ENCODE measurements around the gene SLC12A7.
A peak's percentile ranks its signal among the peaks of the same experiment; 100 is the strongest.
"Not testable (repeated sequence)": the region's sequence is repeated elsewhere in the genome, so short reads cannot be mapped to it uniquely, and the experiment has no call there.

Gene SLC12A7

GRCh38 chr5:1111727-1112289 is at the start of gene SLC12A7:
Gene SLC12A7 (minus strand): TSS chr5:1112063. CDS start chr5:1111991, 72 bp downstream.
- no peak for DNase-seq

DNA sequence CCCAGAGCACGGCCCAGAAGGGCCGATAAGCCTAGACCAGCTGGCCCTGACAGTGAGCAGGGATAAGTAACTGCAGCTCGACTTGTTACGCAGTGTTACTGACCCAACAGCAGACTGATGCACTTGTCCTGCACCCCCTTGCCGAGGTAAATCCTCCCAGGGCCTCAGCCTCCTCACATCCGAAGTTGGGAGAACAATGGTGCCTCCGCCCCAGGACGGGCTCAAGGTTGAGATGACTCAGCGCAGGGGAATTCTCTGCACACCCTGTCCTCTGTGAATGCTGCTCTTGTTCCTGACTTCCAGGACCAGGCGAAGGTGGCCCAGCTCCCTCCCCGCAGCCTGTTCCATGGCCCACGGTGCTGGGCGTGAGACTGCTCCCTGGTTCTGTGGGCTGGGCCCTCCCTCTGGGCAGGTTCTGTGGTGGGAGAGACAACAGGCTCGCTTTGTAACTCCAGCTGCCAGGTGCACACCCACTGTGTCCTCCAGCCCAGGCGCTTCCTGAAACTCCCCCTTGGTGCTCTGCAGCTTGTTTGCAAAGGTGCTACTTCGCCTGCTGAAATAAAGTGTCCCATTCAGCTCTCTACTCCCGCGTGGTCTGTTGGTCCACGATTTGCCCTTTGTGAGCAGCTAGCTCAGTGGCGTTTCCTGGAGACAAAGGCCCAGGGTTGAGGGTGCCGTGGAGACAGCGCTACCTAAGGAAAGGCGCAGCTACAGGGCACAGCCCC is 49.4 kb upstream of the SLC12A7 start:
- DNase-seq, result peak; percentile 51 to 63

- DNase-seq, result no peak
Observed at GRCh38 chr5:1159774-1160406, 48.0 kb upstream of the SLC12A7 start.

GRCh38 chr5:1159341-1159675 is 47.4 kb upstream of the SLC12A7 start:
- no peak for DNase-seq

DNA sequence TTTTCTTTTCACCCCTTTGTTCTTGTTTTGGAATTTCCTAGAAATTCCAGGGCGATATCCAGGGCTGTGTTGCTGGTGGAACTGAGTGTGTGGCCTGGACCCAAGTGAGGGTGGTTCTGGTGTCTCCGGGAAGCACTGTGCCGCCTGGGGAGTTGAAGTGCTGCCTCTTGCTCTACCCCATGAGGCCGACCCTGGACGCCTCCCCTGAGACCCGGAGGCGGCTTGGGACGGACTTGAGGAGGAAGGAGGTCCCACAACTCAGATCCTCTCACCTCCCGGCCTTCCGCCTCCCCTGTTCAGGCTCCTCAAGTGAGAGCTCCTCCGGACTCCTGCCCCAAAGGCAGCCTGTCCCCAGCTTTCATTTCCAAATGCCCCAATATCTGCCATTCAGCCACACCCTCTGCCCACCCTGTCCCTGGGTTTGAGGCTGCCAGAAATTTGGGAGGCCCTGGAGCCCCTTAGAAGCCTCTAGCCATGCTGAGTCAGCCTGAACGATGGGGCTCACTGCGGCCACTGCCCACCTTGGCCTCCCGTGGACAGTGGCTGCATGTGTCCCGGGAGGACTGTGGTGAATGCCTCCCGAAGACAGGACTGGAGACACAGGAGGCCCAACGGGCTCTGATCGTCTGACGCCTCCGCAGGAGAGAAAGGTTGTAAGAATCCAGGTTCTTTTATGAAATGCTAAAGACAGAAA is 46.9 kb upstream of the SLC12A7 start:
- no peak for DNase-seq

DNA sequence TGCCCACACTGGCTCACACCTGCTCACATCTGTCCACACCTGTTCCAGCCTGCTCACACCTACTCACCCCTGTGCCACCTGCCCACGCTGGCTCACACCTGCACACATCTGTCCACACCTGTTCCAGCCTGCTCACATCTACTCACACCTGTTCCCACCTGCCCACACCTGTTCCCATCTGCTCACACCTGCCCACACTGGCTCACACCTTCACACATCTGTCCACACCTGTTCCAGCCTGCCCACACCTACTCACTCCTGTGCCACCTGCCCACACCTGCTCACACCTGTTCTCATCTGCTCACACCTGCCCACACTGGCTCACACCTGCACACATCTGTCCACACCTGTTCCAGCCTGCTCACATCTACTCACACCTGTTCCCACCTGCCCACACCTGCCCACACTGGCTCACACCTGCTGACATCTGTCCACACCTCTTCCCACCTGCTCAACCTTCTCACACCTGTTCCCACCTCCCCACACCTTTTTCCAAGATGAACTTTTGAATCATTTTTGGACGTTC is 45.7 kb upstream of the SLC12A7 start:
- DNase-seq, result not testable (repeated sequence)

DNA sequence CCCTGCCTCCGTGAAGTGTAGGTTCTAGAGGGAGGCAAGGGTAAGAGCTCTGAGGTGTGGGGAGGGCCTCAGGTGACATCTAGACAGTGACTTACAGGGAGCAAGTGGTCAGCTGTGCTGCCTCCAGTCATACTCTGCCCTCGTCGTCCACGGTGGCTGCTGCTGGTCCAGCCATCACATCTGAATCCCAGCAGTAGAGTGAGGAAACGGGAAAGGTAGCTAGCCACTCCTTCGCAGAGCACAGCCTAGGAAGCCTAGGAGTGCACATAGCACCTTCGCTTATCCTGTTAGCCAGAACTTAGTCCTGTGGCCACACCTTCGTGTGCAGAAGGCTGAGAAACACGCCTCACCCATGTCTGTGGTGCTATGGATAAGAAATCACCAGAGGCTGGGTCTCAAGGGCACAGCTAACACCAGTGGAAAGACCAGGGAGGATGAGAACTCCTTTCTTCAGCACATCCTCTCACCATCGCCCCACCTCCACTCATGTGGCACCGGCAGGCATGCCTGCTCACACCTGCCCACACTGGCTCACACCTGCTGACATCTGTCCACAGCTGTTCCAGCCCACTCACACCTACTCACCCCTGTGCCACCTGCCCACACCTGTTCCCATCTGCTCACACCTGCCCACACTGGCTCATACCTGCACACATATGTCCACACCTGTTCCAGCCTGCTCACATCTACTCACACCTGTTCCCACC is 45.0 kb upstream of the SLC12A7 start:
- DNase-seq, result no peak

DNA sequence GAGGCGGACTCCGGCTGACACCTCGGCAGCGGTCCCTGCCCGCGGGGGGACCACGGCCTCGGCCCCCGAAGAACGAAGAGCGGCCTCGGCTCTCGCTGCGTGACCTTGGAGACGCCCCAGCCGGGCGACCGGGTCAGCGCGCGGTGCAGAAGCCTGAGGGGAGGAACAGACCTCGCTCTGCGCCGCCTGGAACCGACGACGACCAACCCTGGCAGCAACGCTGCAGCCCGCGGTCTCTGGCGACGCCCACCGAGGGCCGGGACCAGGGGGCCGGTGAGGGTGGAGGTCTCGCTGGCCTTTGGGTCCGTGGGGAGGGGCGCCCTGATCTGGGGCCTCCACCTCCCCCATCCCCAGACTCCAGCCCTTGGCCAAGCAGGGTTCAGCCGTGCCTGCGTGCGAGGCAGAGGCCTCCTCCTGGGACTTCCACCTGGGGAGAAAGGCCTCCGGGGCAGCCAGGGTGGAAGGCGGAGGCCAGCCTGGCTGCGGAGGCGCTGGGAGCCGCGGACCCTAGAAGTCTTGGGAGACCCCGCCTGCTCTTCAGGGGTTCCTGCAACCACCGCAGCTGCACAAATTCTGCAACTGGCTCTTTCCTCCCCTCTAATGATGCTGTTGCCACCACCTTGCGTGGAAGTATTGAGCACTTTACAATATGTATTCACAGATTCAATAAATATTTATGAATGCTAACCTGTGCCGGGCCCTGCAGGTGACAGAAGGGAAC is 44.3 kb upstream of the SLC12A7 start:
- DNase-seq, result no peak

- no peak for DNase-seq
Observed at GRCh38 chr5:1155191-1156032, 43.5 kb upstream of the SLC12A7 start.

DNA sequence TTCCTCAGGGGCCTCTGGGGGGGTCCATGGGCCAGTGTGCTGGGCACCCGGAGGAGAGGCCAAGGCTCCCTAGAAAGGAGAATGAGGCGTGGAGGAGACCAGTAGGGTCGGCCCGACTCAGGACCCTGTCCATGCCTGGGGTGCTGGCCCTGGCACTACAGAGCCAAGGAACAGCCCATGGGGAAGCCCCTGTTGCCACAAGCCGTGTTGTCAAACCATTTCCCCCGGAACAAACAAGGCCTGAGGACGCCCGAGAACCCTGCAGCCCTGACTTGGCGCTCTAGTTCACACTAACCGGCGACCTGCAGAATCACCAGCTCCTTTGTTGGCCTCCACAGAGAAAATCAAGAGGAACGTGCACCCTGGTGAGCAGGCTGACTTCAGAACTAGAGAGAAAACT is 41.6 kb upstream of the SLC12A7 start:
- no peak for DNase-seq

DNA sequence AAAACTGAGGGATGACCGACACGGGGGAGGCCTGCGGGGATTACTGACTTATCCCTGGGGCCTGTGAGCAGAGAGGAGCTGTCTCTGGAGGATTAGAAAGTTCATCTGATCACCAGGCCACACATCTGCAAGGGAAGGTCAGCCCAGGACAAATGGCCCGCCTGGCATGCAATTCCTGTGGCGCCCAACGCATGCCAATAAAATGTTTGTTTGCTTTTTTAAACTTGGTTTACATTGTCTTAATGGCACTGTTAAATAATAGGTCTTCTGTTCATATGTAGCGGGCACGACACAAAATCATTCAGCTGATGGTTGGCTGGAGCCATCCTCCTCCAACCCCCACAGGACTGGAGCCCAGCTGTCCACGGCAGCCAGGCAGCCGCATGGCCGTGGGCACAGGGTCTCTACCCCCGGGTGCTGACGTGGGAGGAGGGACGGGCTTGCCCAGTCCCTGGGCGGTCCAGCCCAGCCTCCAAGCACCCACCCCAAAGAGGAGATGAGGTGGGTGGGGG is 41.0 kb upstream of the SLC12A7 start:
- no peak for DNase-seq

DNA sequence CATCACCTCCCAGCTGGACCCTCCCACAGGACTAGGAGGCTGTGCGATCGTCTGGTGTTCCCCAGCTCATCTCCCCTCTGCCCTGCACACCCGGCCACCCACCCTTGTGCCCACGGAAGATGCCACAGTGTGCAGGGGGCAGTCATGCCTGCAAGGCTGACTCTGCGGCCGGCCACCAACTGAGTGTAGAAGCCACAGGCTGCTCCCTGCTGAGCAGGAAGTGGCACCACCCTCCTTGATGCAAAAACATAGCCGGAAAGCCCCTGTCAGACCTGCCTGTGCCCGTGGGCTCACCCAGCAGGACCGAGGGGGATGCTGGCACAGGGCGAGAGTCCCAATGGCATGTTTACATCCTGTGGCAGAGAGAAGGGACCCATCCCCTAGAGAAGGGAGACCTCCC is 40.3 kb upstream of the SLC12A7 start:
- no peak for DNase-seq

GRCh38 chr5:1151316-1151715 is 39.5 kb upstream of the SLC12A7 start:
- no peak for DNase-seq

DNA sequence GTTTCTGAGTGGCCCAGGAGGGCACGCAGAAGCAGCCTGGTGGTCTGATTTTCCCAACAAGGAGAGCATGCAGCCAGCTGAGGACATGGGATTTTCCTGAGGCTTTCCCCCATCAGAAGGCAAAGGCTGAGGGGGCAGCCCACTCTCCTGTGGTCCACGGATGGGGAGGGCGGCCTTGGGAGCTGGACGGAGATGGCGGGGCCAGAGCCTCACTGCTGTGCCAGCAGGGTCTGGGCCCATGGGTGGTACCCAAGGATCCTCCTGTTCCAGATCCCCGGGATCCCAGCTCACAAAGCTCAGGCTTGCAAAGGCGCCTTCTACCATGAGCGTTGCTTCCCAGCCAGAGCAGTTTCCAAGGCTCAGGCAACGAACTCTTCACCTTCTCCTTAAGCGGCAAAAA is 39.0 kb upstream of the SLC12A7 start:
- no peak for DNase-seq

DNA sequence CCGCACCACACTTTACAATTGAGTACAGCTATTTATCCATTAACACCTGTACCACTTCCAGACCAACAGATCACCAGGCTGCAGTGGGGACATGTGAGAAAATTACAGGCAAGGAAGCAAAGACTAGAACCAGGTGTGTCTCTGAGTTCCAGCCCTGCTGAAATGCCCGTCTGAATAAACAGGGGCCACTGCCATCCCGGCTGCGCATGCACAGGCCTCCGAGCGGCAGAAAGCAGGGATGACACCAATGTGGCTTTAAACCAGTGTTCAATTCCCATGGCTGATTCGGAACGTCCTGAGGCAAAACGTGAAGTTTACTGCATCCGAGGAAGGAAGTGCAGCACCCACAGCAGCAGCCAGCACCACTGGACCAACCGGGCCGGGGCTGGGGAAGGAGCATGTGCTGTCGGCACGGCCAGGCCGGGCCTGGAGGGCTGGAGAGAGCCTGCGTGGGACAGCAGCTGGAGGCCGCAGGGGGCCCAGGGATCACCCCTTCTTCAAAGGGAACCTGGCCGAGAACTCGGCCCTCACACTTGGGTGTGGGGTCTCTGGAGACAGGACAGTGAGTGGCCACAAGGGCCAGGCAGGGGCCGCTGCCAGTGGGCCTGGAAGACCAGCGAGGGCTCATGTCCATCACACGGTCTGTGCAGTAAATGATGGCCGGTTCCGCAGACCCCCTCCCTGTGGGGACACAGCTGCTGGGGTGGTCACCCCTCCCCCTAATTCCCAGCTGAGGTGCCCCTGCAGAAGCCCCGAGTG is 33.0 kb upstream of the SLC12A7 start:
- no peak for DNase-seq

- no peak for DNase-seq
Observed at GRCh38 chr5:1144089-1144488, 32.2 kb upstream of the SLC12A7 start.

- no peak for DNase-seq
Observed at GRCh38 chr5:1143670-1143951, 31.7 kb upstream of the SLC12A7 start.

- no peak for DNase-seq
Observed at GRCh38 chr5:1142886-1143669, 31.2 kb upstream of the SLC12A7 start.

DNA sequence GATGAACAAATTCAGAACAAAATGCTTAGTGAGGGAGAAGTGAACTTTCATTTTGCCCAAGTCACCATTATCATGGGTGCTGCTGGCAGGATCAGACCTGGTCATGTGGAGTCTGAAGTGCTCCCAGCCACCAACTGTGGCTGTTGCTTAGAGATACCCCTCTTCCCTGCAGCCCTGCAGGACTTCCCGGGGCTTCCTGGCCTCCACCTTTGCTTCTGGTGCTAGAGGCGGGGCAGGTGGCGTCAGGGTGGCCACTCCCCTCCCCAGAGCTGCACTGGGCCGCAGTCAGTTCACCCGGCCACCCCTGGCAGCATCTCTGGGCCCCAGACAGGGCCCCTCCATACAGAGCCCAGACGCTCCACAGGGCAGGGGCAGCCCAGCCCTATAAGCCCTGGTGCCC is 30.0 kb upstream of the SLC12A7 start:
- no peak for DNase-seq

- DNase-seq, result no peak
Observed at GRCh38 chr5:1140818-1141189, 28.9 kb upstream of the SLC12A7 start.
